A673 (cell line): ENCODE data around the gene ABTB1. TPM values are rescaled to one million over a fixed set of nuclear protein-coding genes. Genes with fewer than 3 reads are reported as not detected.
"Not testable (repeated sequence)": the region's sequence is repeated elsewhere in the genome, so short reads cannot be mapped to it uniquely, and the experiment has no call there.

Experiments
- BruUV-seq: library from RNA; stranded (reverse); fragments of 400-500 nt; replicated peaks from 2 replicates; lab custom pipeline; 2021; lab: Mats Ljungman, UMichigan
- CTCF ChIA-PET: fragments of 300-600 bp; sonication (Branson Sonifier 250); formaldehyde crosslinking; loops from one replicate; lab custom pipeline; 2022; ENCODE audit warnings: antibody characterized with exemption; lab: Charles Lee
- POLR2A ChIA-PET: fragments of 300-600 bp; sonication (Branson Sonifier 250); formaldehyde crosslinking; loops from one replicate; lab custom pipeline; 2022; ENCODE audit warnings: antibody characterized with exemption; ENCODE audit not compliant: low non-redundant PET; lab: Charles Lee
- DNase-seq: peaks from one replicate; pipeline ENCODE4 v3.0.0-alpha.2; 2015; ENCODE audit warnings: low spot score
- H3K27ac ChIP-seq: fragments of 200-600 bp; sonication (generic); 2 replicates; pipeline ENCODE4 v1.5.1; 2016; ENCODE audit warnings: mixed run types, low read depth, mild to moderate bottlenecking, mixed read lengths, antibody characterized with exemption, low read length; ENCODE audit not compliant: poor library complexity, severe bottlenecking
- H3K27me3 ChIP-seq: fragments of 200-600 bp; sonication (generic); replicated peaks from 2 replicates; pipeline ENCODE4 v1.6.1; 2017; ENCODE audit warnings: mixed run types, low read depth, mild to moderate bottlenecking, mixed read lengths, antibody characterized with exemption, low read length; ENCODE audit not compliant: insufficient read depth, poor library complexity
- H3K36me3 ChIP-seq: fragments of 200-600 bp; sonication (generic); 2 replicates; pipeline ENCODE4 v1.6.1; 2016; ENCODE audit warnings: mixed run types, mild to moderate bottlenecking, mixed read lengths, antibody characterized with exemption, low read length; ENCODE audit not compliant: insufficient read depth, poor library complexity, severe bottlenecking
- H3K4me1 ChIP-seq: fragments of 200-600 bp; sonication (generic); 2 replicates; pipeline ENCODE4 v1.6.1; 2017; ENCODE audit warnings: mixed run types, mild to moderate bottlenecking, mixed read lengths, antibody characterized with exemption, low read length; ENCODE audit not compliant: insufficient read depth, poor library complexity, severe bottlenecking
- H3K4me3 ChIP-seq: fragments of 200-600 bp; sonication (generic); 2 replicates; pipeline ENCODE4 v1.5.1; 2016; ENCODE audit warnings: low read depth, mixed run types, mild to moderate bottlenecking, mixed read lengths, low read length; ENCODE audit not compliant: poor library complexity, severe bottlenecking
- H3K9me3 ChIP-seq: fragments of 200-600 bp; sonication (generic); 2 replicates; pipeline ENCODE4 v1.6.1; 2016; ENCODE audit warnings: mixed run types, low read depth, mild to moderate bottlenecking, mixed read lengths, antibody characterized with exemption, low read length; ENCODE audit not compliant: poor library complexity, severe bottlenecking
- CTCF ChIP-seq: fragments of 300-800, 200-600 bp; sonication (generic); conservative IDR thresholded peaks from 2 replicates; pipeline ENCODE4 v1.5.1; 2017; ENCODE audit warnings: low read depth, mild to moderate bottlenecking, antibody characterized with exemption, low read length, moderate library complexity, mixed read lengths
- EZH2 ChIP-seq: fragments of 200-600 bp; sonication (generic); IDR thresholded peaks from 2 replicates; pipeline ENCODE4 v1.6.1; 2017; ENCODE audit warnings: borderline replicate concordance, low read depth, mild to moderate bottlenecking, mixed read lengths, antibody characterized with exemption, low read length; ENCODE audit not compliant: poor library complexity, severe bottlenecking
- intact Hi-C: fragments of 100-400 bp; cut with micrococcal nuclease; formaldehyde crosslinking; loops from one replicate; pipeline ENCODE4 v1.10.0; 2022; ENCODE audit not compliant: unreplicated experiment
- total RNA-seq: library from RNA; stranded (reverse); gene quantifications from 2 replicates; pipeline ENCODE4 v1.2.3, GENCODE V29; 2021

The ABTB1 gene
- total RNA-seq, 1 experiment from 2014 or later, result 2.6 TPM

GRCh38 chr3:127700406-127700805 lies 27.7 kb downstream of the ABTB1 start:
- TF ChIP-seq CTCF (no peak), EZH2 (no peak)
- Histone ChIP-seq H3K4me1 (peaks cover 18% of the 10 kb centered on the region), H3K9me3 (no peaks in the 10 kb centered on the region), H3K4me3 (no peak overlapping the region), H3K27ac (no peak overlapping the region), H3K36me3 (no peaks in the 10 kb centered on the region), H3K27me3 (no peaks in the 10 kb centered on the region)
- POLR2A ChIA-PET, result no interaction called here
- DNase-seq, result no peak
- CTCF ChIA-PET, result no interaction called here
- no TSS peak for BruUV-seq
- intact Hi-C loops, result no loop called here

GRCh38 chr3:127701280-127701911 lies 28.6 kb downstream of the ABTB1 start:
- no peak for DNase-seq
- Histone ChIP-seq H3K36me3 (no peaks in the 10 kb centered on the region), H3K4me1 (peaks cover 17% of the 10 kb centered on the region), H3K27me3 (no peaks in the 10 kb centered on the region), H3K4me3 (no peak overlapping the region), H3K9me3 (no peaks in the 10 kb centered on the region), H3K27ac (no peak overlapping the region)
- no TSS peak for BruUV-seq
- CTCF ChIA-PET, result no interaction called here
- intact Hi-C loops, result no loop called here
- TF ChIP-seq CTCF (no peak), EZH2 (no peak)
- POLR2A ChIA-PET, result no interaction called here

- intact Hi-C loops, result no loop called here
- no peak overlapping the region for H3K4me3 ChIP-seq
- no peaks in the 10 kb centered on the region for H3K36me3 ChIP-seq
- TF ChIP-seq EZH2 (no peak), CTCF (no peak)
- peaks cover 10% of the 10 kb centered on the region for H3K4me1 ChIP-seq
- H3K9me3 ChIP-seq, result no peaks in the 10 kb centered on the region
- no peaks in the 10 kb centered on the region for H3K27me3 ChIP-seq
- no peak overlapping the region for H3K27ac ChIP-seq
- POLR2A ChIA-PET, result no interaction called here
- CTCF ChIA-PET, result no interaction called here
- DNase-seq, result no peak
- no TSS peak for BruUV-seq
These were observed 29.4 kb downstream of the ABTB1 start for GRCh38 chr3:127702151-127702578.

GRCh38 chr3:127704840-127705239 lies 32.1 kb downstream of the ABTB1 start:
- POLR2A ChIA-PET, intact Hi-C loops: not testable (repeated sequence)
- CTCF ChIA-PET, result interaction anchor here (0.6 kb wide), 1 partner anchor 8 kb away, joined by 7 read pairs; no protein-coding TSS in a partner anchor

More at GRCh38 chr3:127704840-127705239, 32.1 kb downstream of the ABTB1 start:
- H3K27ac ChIP-seq, BruUV-seq, H3K4me3 ChIP-seq, DNase-seq, H3K4me1 ChIP-seq, H3K9me3 ChIP-seq, H3K27me3 ChIP-seq, H3K36me3 ChIP-seq: not testable (repeated sequence)
